ENCODE results near the gene NDUFA13.
A peak's percentile ranks its signal among the peaks of the same experiment; 100 is the strongest.

The NDUFA13 gene

GRCh38 chr19:19558055-19558454, 42.0 kb downstream of the NDUFA13 start:
- H3K36me3 ChIP-seq (ENCODE audit: control insufficient read depth, insufficient read depth, low read length, severe bottlenecking), result no peaks in the 10 kb centered on the region
- no peak overlapping the region for H3K9ac ChIP-seq (ENCODE audit: low read length)
- H3K4me1 ChIP-seq (ENCODE audit: control insufficient read depth, insufficient read depth, low read length), result peaks cover 4% of the 10 kb centered on the region
- no peaks in the 10 kb centered on the region for H3K9me3 ChIP-seq (ENCODE audit: control insufficient read depth, low read length)
- H3K27me3 ChIP-seq (replicated peaks; ENCODE audit: control insufficient read depth, insufficient read depth, low read length), result peaks cover 3% of the 10 kb centered on the region
- no peak overlapping the region for H3K4me3 ChIP-seq (ENCODE audit: low read length)
- DNase-seq (ENCODE audit: low read depth), result no peak

GRCh38 chr19:19558636-19559035, 42.6 kb downstream of the NDUFA13 start:
- Histone ChIP-seq H3K4me1 (ENCODE audit: control insufficient read depth, insufficient read depth, low read length) (peaks cover 4% of the 10 kb centered on the region), H3K36me3 (ENCODE audit: control insufficient read depth, insufficient read depth, low read length, severe bottlenecking) (no peaks in the 10 kb centered on the region), H3K9me3 (ENCODE audit: control insufficient read depth, low read length) (no peaks in the 10 kb centered on the region), H3K9ac (ENCODE audit: low read length) (no peak overlapping the region), H3K4me3 (ENCODE audit: low read length) (no peak overlapping the region), H3K27me3 (replicated peaks; ENCODE audit: control insufficient read depth, insufficient read depth, low read length) (peaks cover 3% of the 10 kb centered on the region)
- no peak for DNase-seq (ENCODE audit: low read depth)

- DNase-seq (ENCODE audit: low read depth), result no peak
- no peaks in the 10 kb centered on the region for H3K27me3 ChIP-seq (replicated peaks; ENCODE audit: control insufficient read depth, insufficient read depth, low read length)
- no peaks in the 10 kb centered on the region for H3K4me1 ChIP-seq (ENCODE audit: control insufficient read depth, insufficient read depth, low read length)
- no peaks in the 10 kb centered on the region for H3K9me3 ChIP-seq (ENCODE audit: control insufficient read depth, low read length)
- no peak overlapping the region for H3K4me3 ChIP-seq (ENCODE audit: low read length)
- no peak overlapping the region for H3K9ac ChIP-seq (ENCODE audit: low read length)
- H3K36me3 ChIP-seq (ENCODE audit: control insufficient read depth, insufficient read depth, low read length, severe bottlenecking), result no peaks in the 10 kb centered on the region
These were observed 43.9 kb downstream of the NDUFA13 start for GRCh38 chr19:19559931-19560330.

- no peaks in the 10 kb centered on the region for H3K9me3 ChIP-seq (ENCODE audit: control insufficient read depth, low read length)
- DNase-seq (ENCODE audit: low read depth), result no peak
- H3K4me1 ChIP-seq (ENCODE audit: control insufficient read depth, insufficient read depth, low read length), result no peaks in the 10 kb centered on the region
- no peaks in the 10 kb centered on the region for H3K27me3 ChIP-seq (replicated peaks; ENCODE audit: control insufficient read depth, insufficient read depth, low read length)
- no peak overlapping the region for H3K4me3 ChIP-seq (ENCODE audit: low read length)
- H3K36me3 ChIP-seq (ENCODE audit: control insufficient read depth, insufficient read depth, low read length, severe bottlenecking), result no peaks in the 10 kb centered on the region
- no peak overlapping the region for H3K9ac ChIP-seq (ENCODE audit: low read length)
These were observed 46.1 kb downstream of the NDUFA13 start for GRCh38 chr19:19561946-19562664.

GRCh38 chr19:19562665-19563347, 46.8 kb downstream of the NDUFA13 start:
- H3K27me3 ChIP-seq (replicated peaks; ENCODE audit: control insufficient read depth, insufficient read depth, low read length), result no peaks in the 10 kb centered on the region
- no peak overlapping the region for H3K4me3 ChIP-seq (ENCODE audit: low read length)
- DNase-seq (ENCODE audit: low read depth), result no peak
- H3K9me3 ChIP-seq (ENCODE audit: control insufficient read depth, low read length), result no peaks in the 10 kb centered on the region
- H3K9ac ChIP-seq (ENCODE audit: low read length), result no peak overlapping the region
- no peaks in the 10 kb centered on the region for H3K4me1 ChIP-seq (ENCODE audit: control insufficient read depth, insufficient read depth, low read length)
- no peaks in the 10 kb centered on the region for H3K36me3 ChIP-seq (ENCODE audit: control insufficient read depth, insufficient read depth, low read length, severe bottlenecking)

GRCh38 chr19:19563348-19563848, 47.4 kb downstream of the NDUFA13 start:
- H3K27me3 ChIP-seq (replicated peaks; ENCODE audit: control insufficient read depth, insufficient read depth, low read length), result no peaks in the 10 kb centered on the region
- H3K4me1 ChIP-seq (ENCODE audit: control insufficient read depth, insufficient read depth, low read length), result no peaks in the 10 kb centered on the region
- H3K36me3 ChIP-seq (ENCODE audit: control insufficient read depth, insufficient read depth, low read length, severe bottlenecking), result no peaks in the 10 kb centered on the region
- H3K4me3 ChIP-seq (ENCODE audit: low read length), result no peak overlapping the region
- no peak overlapping the region for H3K9ac ChIP-seq (ENCODE audit: low read length)
- H3K9me3 ChIP-seq (ENCODE audit: control insufficient read depth, low read length), result no peaks in the 10 kb centered on the region
- DNase-seq (ENCODE audit: low read depth), result no peak

GRCh38 chr19:19566306-19566705, 50.3 kb downstream of the NDUFA13 start:
- DNase-seq (ENCODE audit: low read depth), result peak; percentile 21
- no peaks in the 10 kb centered on the region for H3K36me3 ChIP-seq (ENCODE audit: control insufficient read depth, insufficient read depth, low read length, severe bottlenecking)
- no peaks in the 10 kb centered on the region for H3K9me3 ChIP-seq (ENCODE audit: control insufficient read depth, low read length)
- peaks cover 7% of the 10 kb centered on the region for H3K4me1 ChIP-seq (ENCODE audit: control insufficient read depth, insufficient read depth, low read length)
- no peak overlapping the region for H3K9ac ChIP-seq (ENCODE audit: low read length)
- no peaks in the 10 kb centered on the region for H3K27me3 ChIP-seq (replicated peaks; ENCODE audit: control insufficient read depth, insufficient read depth, low read length)
- H3K4me3 ChIP-seq (ENCODE audit: low read length), result no peak overlapping the region

- no peak for DNase-seq (ENCODE audit: low read depth)
- Histone ChIP-seq H3K9ac (ENCODE audit: low read length) (no peak overlapping the region), H3K4me1 (ENCODE audit: control insufficient read depth, insufficient read depth, low read length) (peaks cover 7% of the 10 kb centered on the region), H3K27me3 (replicated peaks; ENCODE audit: control insufficient read depth, insufficient read depth, low read length) (no peaks in the 10 kb centered on the region), H3K36me3 (ENCODE audit: control insufficient read depth, insufficient read depth, low read length, severe bottlenecking) (no peaks in the 10 kb centered on the region), H3K4me3 (ENCODE audit: low read length) (no peak overlapping the region), H3K9me3 (ENCODE audit: control insufficient read depth, low read length) (no peaks in the 10 kb centered on the region)
These were observed 51.4 kb downstream of the NDUFA13 start for GRCh38 chr19:19567391-19567790.

GRCh38 chr19:19568802-19569756, 53.1 kb downstream of the NDUFA13 start:
- H3K4me1 ChIP-seq (ENCODE audit: control insufficient read depth, insufficient read depth, low read length), result peaks cover 7% of the 10 kb centered on the region
- DNase-seq (ENCODE audit: low read depth), result peak; percentile 47
- no peak overlapping the region for H3K9ac ChIP-seq (ENCODE audit: low read length)
- H3K36me3 ChIP-seq (ENCODE audit: control insufficient read depth, insufficient read depth, low read length, severe bottlenecking), result no peaks in the 10 kb centered on the region
- no peaks in the 10 kb centered on the region for H3K9me3 ChIP-seq (ENCODE audit: control insufficient read depth, low read length)
- no peak overlapping the region for H3K4me3 ChIP-seq (ENCODE audit: low read length)
- H3K27me3 ChIP-seq (replicated peaks; ENCODE audit: control insufficient read depth, insufficient read depth, low read length), result no peaks in the 10 kb centered on the region

- no peak for DNase-seq (ENCODE audit: low read depth)
- H3K36me3 ChIP-seq (ENCODE audit: control insufficient read depth, insufficient read depth, low read length, severe bottlenecking), result no peaks in the 10 kb centered on the region
- H3K4me1 ChIP-seq (ENCODE audit: control insufficient read depth, insufficient read depth, low read length), result peaks cover 7% of the 10 kb centered on the region
- H3K9ac ChIP-seq (ENCODE audit: low read length), result no peak overlapping the region
- no peak overlapping the region for H3K4me3 ChIP-seq (ENCODE audit: low read length)
- H3K9me3 ChIP-seq (ENCODE audit: control insufficient read depth, low read length), result no peaks in the 10 kb centered on the region
- no peaks in the 10 kb centered on the region for H3K27me3 ChIP-seq (replicated peaks; ENCODE audit: control insufficient read depth, insufficient read depth, low read length)
These were observed 54.5 kb downstream of the NDUFA13 start for GRCh38 chr19:19570571-19570970.
